ENCODE data around the gene DNAJB12. TPM values are rescaled to one million over a fixed set of nuclear protein-coding genes. Genes with fewer than 3 reads are reported as not detected.
"Not testable (repeated sequence)": the region's sequence is repeated elsewhere in the genome, so short reads cannot be mapped to it uniquely, and the experiment has no call there.

The DNAJB12 gene
- total RNA-seq, 6 experiments from 2014 or later, result 16.6 to 22.1 (median 19.2) TPM

- ATAC-seq, result no peak
- H3K9me3 ChIP-seq, result no peaks in the 10 kb centered on the region
- intact Hi-C loops (cut with DNase I), result no loop called here
- H3K4me3 ChIP-seq, result no peak overlapping the region
- no peaks in the 10 kb centered on the region for H3K27me3 ChIP-seq
- no peak for DNase-seq
- peaks cover 0 to 19% (median 6%) of the 10 kb centered on the region in 4 donors for H3K4me1 ChIP-seq
- H3K27ac ChIP-seq, result no peak overlapping the region
- H3K36me3 ChIP-seq, result peaks cover 0 to 7% (median 0%) of the 10 kb centered on the region in 4 donors
- no peak for TF ChIP-seq POLR2A (IDR thresholded peaks at IDR 0.05)
- TF ChIP-seq CTCF (IDR thresholded peaks at IDR 0.05), result no peak
- 94% methylated on average over 6 of the region's 6 CpGs for WGBS (ENCODE audit: insufficient coverage, low coverage, low lambda C conversion rate, missing lambda C conversion rate)
These were observed 3.2 kb downstream of the DNAJB12 start for GRCh38 chr10:72351479-72351878.

- no peak for DNase-seq
These were observed 5.3 kb downstream of the DNAJB12 start for GRCh38 chr10:72349438-72349837.

DNA sequence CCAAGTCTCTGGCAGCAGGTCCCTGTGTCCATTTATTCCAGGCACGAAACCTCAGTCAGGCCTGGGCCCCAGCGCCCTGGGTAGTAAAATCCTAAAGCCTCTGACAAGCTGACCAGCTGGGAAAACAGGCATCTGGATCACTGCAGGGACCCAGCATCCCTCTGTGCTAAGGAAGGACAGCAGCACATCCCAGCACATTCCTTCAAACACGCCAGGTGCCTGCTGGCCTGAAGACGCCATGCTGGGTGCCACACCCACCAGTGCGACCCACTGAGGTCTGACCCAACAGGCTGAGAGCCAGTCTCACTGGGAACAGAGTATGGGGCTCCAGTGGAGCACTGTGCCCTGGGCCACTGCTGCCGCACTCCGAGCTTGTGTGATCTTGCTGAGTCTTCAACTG is 6.4 kb downstream of the DNAJB12 start:
- Histone ChIP-seq H3K27me3 (no peaks in the 10 kb centered on the region), H3K36me3 (peaks cover 0 to 12% (median 2%) of the 10 kb centered on the region in 4 donors), H3K4me3 (no peak overlapping the region), H3K9me3 (no peaks in the 10 kb centered on the region), H3K4me1 (peaks cover 0 to 16% (median 4%) of the 10 kb centered on the region in 4 donors), H3K27ac (no peak overlapping the region)
- TF ChIP-seq CTCF (IDR thresholded peaks at IDR 0.05), result no peak
- no peak for TF ChIP-seq POLR2A (IDR thresholded peaks at IDR 0.05)
- DNase-seq (no peak), ATAC-seq (no peak)
- intact Hi-C loops (cut with DNase I), result no loop called here
- no CpG with 5 or more reads among the region's 7 CpGs for WGBS (ENCODE audit: insufficient coverage, low coverage, low lambda C conversion rate, missing lambda C conversion rate)

More at GRCh38 chr10:72349438-72349837, 5.3 kb downstream of the DNAJB12 start:
- Histone ChIP-seq H3K9me3 (no peaks in the 10 kb centered on the region), H3K36me3 (peaks cover 0 to 7% (median 1%) of the 10 kb centered on the region in 4 donors), H3K4me1 (peaks cover 0 to 19% (median 6%) of the 10 kb centered on the region in 4 donors), H3K27ac (no peak overlapping the region), H3K4me3 (no peak overlapping the region), H3K27me3 (no peaks in the 10 kb centered on the region)
- no peak for TF ChIP-seq CTCF (IDR thresholded peaks at IDR 0.05)
- no peak for TF ChIP-seq POLR2A (IDR thresholded peaks at IDR 0.05)
- 84% methylated on average over 2 of the region's 2 CpGs for WGBS (ENCODE audit: insufficient coverage, low coverage, low lambda C conversion rate, missing lambda C conversion rate)
- intact Hi-C loops (cut with DNase I), result no loop called here
- no peak for ATAC-seq

DNA sequence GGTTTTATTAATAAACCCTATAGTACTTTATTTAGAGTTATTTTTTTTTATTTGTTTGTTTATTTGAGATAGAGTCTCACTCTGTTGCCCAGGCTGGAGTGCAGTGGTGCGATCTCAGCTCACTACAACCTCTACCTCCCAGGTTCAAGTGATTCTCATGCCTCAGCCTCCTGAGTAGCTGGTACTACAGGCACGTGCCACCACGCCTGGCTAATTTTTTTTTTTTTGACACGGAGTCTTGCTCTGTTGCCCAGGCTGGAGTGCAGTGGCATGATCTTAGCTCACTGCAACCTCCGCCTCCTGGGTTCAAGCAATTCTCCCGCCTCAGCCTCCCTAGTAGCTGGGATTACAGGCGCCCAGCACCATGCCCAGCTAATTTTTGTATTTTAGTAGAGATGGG is 8.6 kb downstream of the DNAJB12 start:
- ATAC-seq; H3K27me3 ChIP-seq; H3K4me3 ChIP-seq; H3K9me3 ChIP-seq; DNase-seq; H3K27ac ChIP-seq; H3K4me1 ChIP-seq; intact Hi-C loops (cut with DNase I): not testable (repeated sequence)
- 95% methylated on average over 7 of the region's 7 CpGs for WGBS (ENCODE audit: insufficient coverage, low coverage, low lambda C conversion rate, missing lambda C conversion rate)
- peaks cover 0 to 19% (median 2%) of the 10 kb centered on the region in 4 donors for H3K36me3 ChIP-seq

DNA sequence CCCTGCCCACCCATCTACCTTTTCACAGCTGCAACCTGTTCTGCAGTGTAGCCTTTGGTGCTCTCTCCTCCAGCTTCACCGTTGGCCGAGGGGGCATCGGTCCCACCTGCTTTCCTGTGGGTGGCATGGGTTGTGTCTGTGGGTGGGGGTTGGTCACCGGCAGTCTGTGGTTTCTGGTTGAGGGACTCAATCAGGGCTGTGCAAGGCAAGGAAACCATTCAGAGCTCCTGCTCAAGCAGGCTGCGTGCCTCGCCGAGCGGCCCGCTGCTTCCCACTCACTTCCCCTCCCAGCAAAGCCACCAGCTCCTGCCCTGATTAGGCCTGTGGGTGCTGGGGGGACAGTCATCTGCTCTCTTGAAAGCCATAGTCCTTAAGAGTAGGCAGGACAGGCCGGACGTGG is 9.8 kb downstream of the DNAJB12 start:
- DNase-seq (peak in 1 of 3 donors; percentile 11), ATAC-seq (no peak)
- Histone ChIP-seq H3K9me3 (no peaks in the 10 kb centered on the region), H3K36me3 (peaks cover 0 to 29% (median 4%) of the 10 kb centered on the region in 4 donors), H3K27ac (no peak overlapping the region), H3K4me3 (no peak overlapping the region), H3K27me3 (no peaks in the 10 kb centered on the region), H3K4me1 (no peaks in the 10 kb centered on the region)
- 56% methylated on average over 6 of the region's 11 CpGs for WGBS (ENCODE audit: insufficient coverage, low coverage, low lambda C conversion rate, missing lambda C conversion rate)
- intact Hi-C loops (cut with DNase I), result no loop called here
- TF ChIP-seq POLR2A (IDR thresholded peaks at IDR 0.05) (no peak), CTCF (IDR thresholded peaks at IDR 0.05) (no peak)
